Heart left ventricle (tissue), 13 donors: ENCODE results near the gene LRP1B.

Experiments
- CTCF ChIP-seq, 12 donors: fragments of 200-600 bp; sonication (generic) in 4 of 12; IDR thresholded peaks; one replicate each; pipeline versions ENCODE4 v1.5.0 to v1.8.0; 2018 to 2022; ENCODE audit warnings: antibody characterized with exemption in 12 of 12, mild to moderate bottlenecking in 5 of 12
- POLR2A ChIP-seq, 2 donors: fragments of 450-650 bp; IDR thresholded peaks; one replicate each; pipeline ENCODE4 v1.6.1; 2017; ENCODE audit warnings: antibody characterized with exemption in 2 of 2, mild to moderate bottlenecking in 2 of 2, moderate library complexity in 2 of 2
- donor health status: ischemic (EF 13 %, LVEDD 7.1; RV severe dilation, severe dysfunction).
- donor health status: DM: no; HTN: yes; CAD: no.
- donor health status: DM: no; HTN: no; CAD: no.
- donor health status: ischemic (EF 25% LVEDD 6.9; RV normal size, moderate dysfunction).
- donor health status: ischemic (EF 25% LVEDD 5.7; RV mildly dilated, moderate dysfunction).
- donor health status: ischemic (EF 35%, LVEDD 5.7; RV mildly dilated, moderate dysfunction).
- donor health status: nonischemic (EF 11% LVEDD 7.7; RV severe dilation, severe dysfunction).
- donor health status: DM: yes; HTN: yes; CAD: no.
- donor health status: PGD.
- donor health status: ischemic (EF 29% LVEDD 5.4; RV normal size, mild dysfunction).
- donor health status: nonischemic (EF 23%, LVEDD 6.1; RV moderate dilation, normal function).

- TF ChIP-seq CTCF (IDR thresholded peaks at IDR 0.05), result no peak
- no peak for TF ChIP-seq POLR2A (IDR thresholded peaks at IDR 0.05)
Observed at GRCh38 chr2:141311430-141311829, 819.4 kb downstream of the LRP1B start.
